HepG2 (cell line): ENCODE measurements around the gene KIF23. TPM values are rescaled to one million over a fixed set of nuclear protein-coding genes. Genes with fewer than 3 reads are reported as not detected.

Experiments used
- ATF3 ChIP-seq: sonication (generic); formaldehyde crosslinking; IDR thresholded peaks from 2 replicates; pipeline ENCODE4 v1.4.0; 2020; ENCODE audit warnings: missing genetic modification reagents
- CAMTA2 ChIP-seq: sonication (generic); formaldehyde crosslinking; IDR thresholded peaks from 2 replicates; pipeline ENCODE4 v1.4.0; 2020; ENCODE audit warnings: mild to moderate bottlenecking, missing genetic modification reagents, borderline replicate concordance
- ERF ChIP-seq: IDR thresholded peaks from 2 replicates; pipeline ENCODE4 v1.6.1; 2018; ENCODE audit warnings: missing biosample characterization, missing genetic modification reagents
- HMGXB4 ChIP-seq, 2 experiments: sonication (generic) in 1 of 2; formaldehyde crosslinking in 1 of 2; IDR thresholded peaks; 2 replicates each; pipeline versions ENCODE4 v1.4.0 to v1.6.1; 2018 to 2020; ENCODE audit warnings: missing genetic modification reagents in 2 of 2, borderline replicate concordance in 1 of 2, low read depth in 1 of 2, mild to moderate bottlenecking in 1 of 2, missing biosample characterization in 1 of 2
- HNF1A ChIP-seq, 2 experiments: sonication (generic) in 1 of 2; formaldehyde crosslinking in 1 of 2; IDR thresholded peaks; 2 replicates each; pipeline versions ENCODE4 v1.4.0 to v1.6.1; 2016 to 2020; ENCODE audit warnings: borderline replicate concordance in 1 of 2, low read depth in 1 of 2, mild to moderate bottlenecking in 1 of 2, missing genetic modification reagents in 1 of 2
- HNRNPL ChIP-seq: fragments of 200-400 bp; formaldehyde crosslinking; IDR thresholded peaks from 2 replicates; pipeline ENCODE4 v1.6.1; 2017; ENCODE audit warnings: mild to moderate bottlenecking, low read depth, low read length
- IRF2 ChIP-seq: IDR thresholded peaks from 2 replicates; pipeline ENCODE4 v1.6.1; 2018; ENCODE audit warnings: missing genetic modification reagents, missing compliant biosample characterization
- JUNB ChIP-seq: sonication (generic); formaldehyde crosslinking; IDR thresholded peaks from 2 replicates; pipeline ENCODE4 v1.8.0; 2022; ENCODE audit warnings: missing genetic modification reagents, mild to moderate bottlenecking, borderline replicate concordance
- PAF1 ChIP-seq: IDR thresholded peaks from 2 replicates; pipeline ENCODE4 v1.6.1; 2016; ENCODE audit warnings: missing genetic modification reagents, missing compliant biosample characterization
- RFXANK ChIP-seq: IDR thresholded peaks from 2 replicates; pipeline ENCODE4 v1.6.1; 2016
- SP140L ChIP-seq: sonication (generic); formaldehyde crosslinking; IDR thresholded peaks from 2 replicates; pipeline ENCODE4 v1.4.0; 2020; ENCODE audit warnings: missing genetic modification reagents, borderline replicate concordance
- STAT6 ChIP-seq: sonication (generic); formaldehyde crosslinking; IDR thresholded peaks from 2 replicates; pipeline ENCODE4 v1.4.0; 2020; ENCODE audit warnings: missing genetic modification reagents, mild to moderate bottlenecking, borderline replicate concordance
- THRA ChIP-seq: sonication (generic); formaldehyde crosslinking; IDR thresholded peaks from 2 replicates; pipeline ENCODE4 v1.4.0; 2020; ENCODE audit warnings: missing genetic modification reagents, borderline replicate concordance
- ZNF264 ChIP-seq: sonication (generic); formaldehyde crosslinking; IDR thresholded peaks from 2 replicates; pipeline ENCODE4 v1.4.0; 2020; ENCODE audit warnings: missing genetic modification reagents
- ZNF484 ChIP-seq: sonication (generic); formaldehyde crosslinking; IDR thresholded peaks from 2 replicates; pipeline ENCODE4 v1.5.1; 2020; ENCODE audit warnings: mild to moderate bottlenecking, low read depth, missing genetic modification reagents, borderline replicate concordance
- ZNF720 ChIP-seq: sonication (generic); formaldehyde crosslinking; IDR thresholded peaks from 2 replicates; pipeline ENCODE4 v1.4.0; 2020; ENCODE audit warnings: missing genetic modification reagents
- ZNF878 ChIP-seq: sonication (generic); formaldehyde crosslinking; IDR thresholded peaks from 2 replicates; pipeline ENCODE4 v1.8.1; 2023; ENCODE audit warnings: mild to moderate bottlenecking, missing genetic modification reagents, moderate library complexity
- ZSCAN20 ChIP-seq: sonication (generic); formaldehyde crosslinking; IDR thresholded peaks from 2 replicates; pipeline ENCODE4 v1.4.0; 2020; ENCODE audit warnings: missing genetic modification reagents, mild to moderate bottlenecking, borderline replicate concordance
- polyA plus RNA-seq, 8 experiments: library from polyadenylated mRNA; depleted of rRNA in 3 of 8; stranded (reverse) in 7 of 8; unstranded in 1 of 8; fragments of >200 nt; fragmentation: Illumina TruSeq in 4 of 8; extraction: Trizol in 4 of 8; gene quantifications; 2 replicates each; pipeline versions ENCODE4 v1.2.1 to v1.2.3, GENCODE V29; 2011 to 2016; ENCODE audit warnings: low read depth in 4 of 8, missing spikeins in 1 of 8, mixed read lengths in 1 of 8; ENCODE audit not compliant: insufficient read depth in 1 of 8
- total RNA-seq, 5 experiments: library from RNA; depleted of rRNA; stranded (reverse); fragments of >200 nt; fragmentation: Illumina TruSeq; extraction: Trizol; gene quantifications; 2 replicates each; pipeline ENCODE4 v1.2.3, GENCODE V29; 2016; ENCODE audit warnings: low read depth in 1 of 5

KIF23 gene
- total and polyA plus RNA-seq, 2 of the 13 experiments (the other 11 are each of a cell fraction or from before 2014, with no cell fraction given) = 11.3 to 38.1 TPM

- TF ChIP-seq HNF1A (IDR thresholded peaks at IDR 0.05; ENCODE audit: low read depth) (no peak), HNF1A (CRISPR knock-in tag; IDR thresholded peaks at IDR 0.05; ENCODE audit: borderline replicate concordance) (no peak), RFXANK (CRISPR knock-in tag) (no peak), ZNF878 (CRISPR knock-in tag) (no peak), IRF2 (peak; percentile 60), JUNB (CRISPR knock-in tag) (no peak), ZNF484 (no peak), HNRNPL (0 out of 2 replicates have a peak, but pooled peaks have one; percentile 50), PAF1 (CRISPR knock-in tag) (no peak), STAT6 (CRISPR knock-in tag) (no peak; the same call in 1 of the 2 replicates), ZNF720 (CRISPR knock-in tag) (no peak), HMGXB4 (CRISPR knock-in tag; IDR thresholded peaks at IDR 0.05; ENCODE audit: borderline replicate concordance in 1 of 2, low read depth in 1 of 2) (peak; percentile 55 to 74; a peak in 3 of 4 replicates), ATF3 (CRISPR knock-in tag) (no peak), ZNF264 (CRISPR knock-in tag) (0 out of 2 replicates have a peak, but pooled peaks have one; percentile 18), ERF (CRISPR knock-in tag) (peak; percentile 71), THRA (CRISPR knock-in tag) (peak; percentile 31; the same call in 1 of the 2 replicates), SP140L (CRISPR knock-in tag) (no peak), CAMTA2 (CRISPR knock-in tag) (no peak), ZSCAN20 (CRISPR knock-in tag) (0 out of 2 replicates have a peak, but pooled peaks have one; percentile 59)
Observed at GRCh38 chr15:69462493-69463181, 48.5 kb downstream of the KIF23 start (continued).
